Measurements from ENCODE around the gene JAG1.

JAG1 gene

GRCh38 chr20:10662661-10663458 is 10.9 kb downstream of the JAG1 start:
- ChIA-PET CTCF (interaction anchor here (0.5 to 0.7 kb wide), 2 partner anchors 10 to 630 kb away, joined by 3 read pairs; no protein-coding TSS in a partner anchor), POLR2A (ENCODE audit: low non-redundant PET) (no interaction called here)
- no peak for DNase-seq (ENCODE audit: low spot score)
- peak overlapping the region; percentile 76 for H3K27ac ChIP-seq
- no peak for TF ChIP-seq CTCF (conservative IDR thresholded peaks at IDR 0.05; ENCODE audit: low read depth)

- TF ChIP-seq CTCF (conservative IDR thresholded peaks at IDR 0.05; ENCODE audit: low read depth) = no peak
- no peak for DNase-seq (ENCODE audit: low spot score)
- CTCF ChIA-PET = interaction anchor here (0.5 kb wide), 1 partner anchor 11 kb away, joined by 3 read pairs; no protein-coding TSS in a partner anchor
- POLR2A ChIA-PET (ENCODE audit: low non-redundant PET) = no interaction called here
- H3K27ac ChIP-seq = peak overlapping the region; percentile 76
Observed at GRCh38 chr20:10662151-10662550, 11.6 kb downstream of the JAG1 start.

- peak overlapping the region; percentile 76 for H3K27ac ChIP-seq
- no peak for TF ChIP-seq CTCF (conservative IDR thresholded peaks at IDR 0.05; ENCODE audit: low read depth)
- POLR2A ChIA-PET (ENCODE audit: low non-redundant PET) = no interaction called here
- DNase-seq (ENCODE audit: low spot score) = no peak
- CTCF ChIA-PET = no interaction called here
Observed at GRCh38 chr20:10661261-10661660, 12.5 kb downstream of the JAG1 start.

- POLR2A ChIA-PET (ENCODE audit: low non-redundant PET) = no interaction called here
- peak overlapping the region; percentile 76 for H3K27ac ChIP-seq
- DNase-seq (ENCODE audit: low spot score) = no peak
- no peak for TF ChIP-seq CTCF (conservative IDR thresholded peaks at IDR 0.05; ENCODE audit: low read depth)
- CTCF ChIA-PET = no interaction called here
Observed at GRCh38 chr20:10660661-10661060, 13.1 kb downstream of the JAG1 start.

GRCh38 chr20:10659651-10660601 is 13.9 kb downstream of the JAG1 start:
- no peak for DNase-seq (ENCODE audit: low spot score)

More at GRCh38 chr20:10659651-10660601, 13.9 kb downstream of the JAG1 start:
- H3K27ac ChIP-seq = peak overlapping the region; percentile 76
- ChIA-PET CTCF (interaction anchor here (0.6 kb wide), 2 partner anchors 316 to 1050 kb away, joined by 5 read pairs; no protein-coding TSS in a partner anchor), POLR2A (ENCODE audit: low non-redundant PET) (no interaction called here)
- no peak for TF ChIP-seq CTCF (conservative IDR thresholded peaks at IDR 0.05; ENCODE audit: low read depth)

All from RWPE1 (cell line).